Measurements from ENCODE around the gene ZNF628.

Gene ZNF628

GRCh38 chr19:55465460-55466240, 10.8 kb upstream of the ZNF628 start:
- DNase-seq (ENCODE audit: low read depth) = no peak

- no peak for DNase-seq (ENCODE audit: low read depth)
Observed at GRCh38 chr19:55466241-55466614, 10.2 kb upstream of the ZNF628 start.

GRCh38 chr19:55467236-55468053, 9.0 kb upstream of the ZNF628 start:
- DNase-seq (ENCODE audit: low read depth) = peak; percentile 44

- no peak for DNase-seq (ENCODE audit: low read depth)
Observed at GRCh38 chr19:55468054-55468393, 8.4 kb upstream of the ZNF628 start.

GRCh38 chr19:55471266-55471665, 5.2 kb upstream of the ZNF628 start:
- DNase-seq (ENCODE audit: low read depth) = no peak

- DNase-seq (ENCODE audit: low read depth) = no peak
Observed at GRCh38 chr19:55472463-55472862, 4.0 kb upstream of the ZNF628 start.

- DNase-seq (ENCODE audit: low read depth) = no peak
Observed at GRCh38 chr19:55473225-55474012, 3.0 kb upstream of the ZNF628 start.

GRCh38 chr19:55474269-55475265, 1.9 kb upstream of the ZNF628 start:
- no peak for DNase-seq (ENCODE audit: low read depth)

- DNase-seq (ENCODE audit: low read depth) = no peak
Observed at GRCh38 chr19:55477905-55478304, 1.5 kb downstream of the ZNF628 start.

GRCh38 chr19:55478364-55478763, 1.9 kb downstream of the ZNF628 start:
- DNase-seq (ENCODE audit: low read depth) = no peak

- DNase-seq (ENCODE audit: low read depth) = no peak
Observed at GRCh38 chr19:55479045-55479444, 2.6 kb downstream of the ZNF628 start.

GRCh38 chr19:55479451-55480230, 3.2 kb downstream of the ZNF628 start:
- no peak for DNase-seq (ENCODE audit: low read depth)

GRCh38 chr19:55481148-55481793, 4.9 kb downstream of the ZNF628 start:
- DNase-seq (ENCODE audit: low read depth) = no peak

GRCh38 chr19:55481794-55482155, 5.4 kb downstream of the ZNF628 start:
- DNase-seq (ENCODE audit: low read depth) = no peak

- no peak for DNase-seq (ENCODE audit: low read depth)
Observed at GRCh38 chr19:55482156-55482961, 5.9 kb downstream of the ZNF628 start.

GRCh38 chr19:55482967-55483705, 6.7 kb downstream of the ZNF628 start:
- no peak for DNase-seq (ENCODE audit: low read depth)

GRCh38 chr19:55483706-55484592, 7.5 kb downstream of the ZNF628 start:
- no peak for DNase-seq (ENCODE audit: low read depth)
